M059J (cell line): Measurements from ENCODE around the gene SERPINI1. TPM values are rescaled to one million over a fixed set of nuclear protein-coding genes. Genes with fewer than 3 reads are reported as not detected.
A peak's percentile ranks its signal among the peaks of the same experiment; 100 is the strongest.
"Not testable (repeated sequence)": the region's sequence is repeated elsewhere in the genome, so short reads cannot be mapped to it uniquely, and the experiment has no call there.

Experiments
- DNase-seq: peaks from one replicate; pipeline ENCODE4 v3.0.0-alpha.2; 2012; ENCODE audit warnings: low read depth
- total RNA-seq: library from RNA; depleted of rRNA; stranded (reverse); fragments of >200 nt; shearing (Covaris generic); gene quantifications from 2 replicates; pipeline ENCODE4 v1.2.3, GENCODE V29; 2014

SERPINI1 gene
- total RNA-seq, 1 experiment from 2014 or later: 4.4 TPM

- no peak for DNase-seq
These were observed 51.9 kb downstream of the SERPINI1 start for GRCh38 chr3:167787440-167787839.

GRCh38 chr3:167798443-167798842, 62.9 kb downstream of the SERPINI1 start:
- DNase-seq: no peak

- no peak for DNase-seq
These were observed 73.4 kb downstream of the SERPINI1 start for GRCh38 chr3:167808910-167809309.

GRCh38 chr3:167810236-167810635, 74.7 kb downstream of the SERPINI1 start:
- no peak for DNase-seq

GRCh38 chr3:167811031-167811430, 75.5 kb downstream of the SERPINI1 start:
- no peak for DNase-seq

- no peak for DNase-seq
These were observed 77.9 kb downstream of the SERPINI1 start for GRCh38 chr3:167813169-167814123.

- DNase-seq: peak; percentile 31
These were observed 79.0 kb downstream of the SERPINI1 start for GRCh38 chr3:167814441-167814951.

- DNase-seq: no peak
These were observed 81.4 kb downstream of the SERPINI1 start for GRCh38 chr3:167816953-167817352.

- no peak for DNase-seq
These were observed 84.8 kb downstream of the SERPINI1 start for GRCh38 chr3:167820102-167820865.

- DNase-seq: no peak
These were observed 85.8 kb downstream of the SERPINI1 start for GRCh38 chr3:167821248-167821805.

- DNase-seq: no peak
These were observed 88.2 kb downstream of the SERPINI1 start for GRCh38 chr3:167823738-167824137.

GRCh38 chr3:167827588-167827987, 92.1 kb downstream of the SERPINI1 start:
- not testable (repeated sequence) for DNase-seq

- no peak for DNase-seq
These were observed 93.5 kb downstream of the SERPINI1 start for GRCh38 chr3:167829071-167829470.

GRCh38 chr3:167830007-167830406, 94.5 kb downstream of the SERPINI1 start:
- DNase-seq: no peak

- DNase-seq: no peak
These were observed 99.8 kb downstream of the SERPINI1 start for GRCh38 chr3:167835359-167835758.

- DNase-seq: no peak
These were observed 100.4 kb downstream of the SERPINI1 start for GRCh38 chr3:167835953-167836352.

- DNase-seq: no peak
These were observed 101.9 kb downstream of the SERPINI1 start for GRCh38 chr3:167837466-167837865.

GRCh38 chr3:167839460-167840134, 104.1 kb downstream of the SERPINI1 start:
- DNase-seq: no peak

- no peak for DNase-seq
These were observed 104.7 kb downstream of the SERPINI1 start for GRCh38 chr3:167840247-167840646.

- DNase-seq: no peak
These were observed 108.0 kb downstream of the SERPINI1 start for GRCh38 chr3:167843481-167843880.

GRCh38 chr3:167843886-167844285, 108.4 kb downstream of the SERPINI1 start:
- no peak for DNase-seq

- DNase-seq: no peak
These were observed 109.0 kb downstream of the SERPINI1 start for GRCh38 chr3:167844528-167844927.
